Smooth muscle cell (in vitro differentiated cells): ENCODE data around the gene TBL1X. TPM values are rescaled to one million over a fixed set of nuclear protein-coding genes. Genes with fewer than 3 reads are reported as not detected.

Experiments
- DNase-seq: peaks from one replicate; lab custom pipeline; 2025; ENCODE audit not compliant: unreplicated experiment; lab: John Stamatoyannopoulos, UW
- H2AFZ ChIP-seq: fragments of 200-600 bp; sonication (generic); 2 replicates; pipeline ENCODE4 v1.6.0; 2016; ENCODE audit warnings: antibody characterized with exemption, low read depth, mild to moderate bottlenecking
- H3F3A ChIP-seq: fragments of 200-600 bp; sonication (generic); 2 replicates; pipeline ENCODE4 v1.6.0; 2017; ENCODE audit warnings: antibody characterized with exemption, low read depth
- H3K27ac ChIP-seq: fragments of 200-600 bp; sonication (generic); 2 replicates; pipeline ENCODE4 v1.5.1; 2016; ENCODE audit warnings: low read depth, mild to moderate bottlenecking
- H3K27me3 ChIP-seq: fragments of 200-600 bp; sonication (generic); 2 replicates; pipeline ENCODE4 v1.6.1; 2016; ENCODE audit warnings: low read depth, mild to moderate bottlenecking
- H3K36me3 ChIP-seq: fragments of 200-600 bp; sonication (generic); 2 replicates; pipeline ENCODE4 v1.5.1; 2016; ENCODE audit warnings: low read depth
- H3K4me1 ChIP-seq: fragments of 200-600 bp; sonication (generic); 2 replicates; pipeline ENCODE4 v1.5.1; 2016; ENCODE audit warnings: low read depth
- H3K4me2 ChIP-seq: fragments of 200-600 bp; sonication (generic); 2 replicates; pipeline ENCODE4 v1.6.0; 2016; ENCODE audit warnings: mild to moderate bottlenecking
- H3K4me3 ChIP-seq: fragments of 200-600 bp; sonication (generic); 2 replicates; pipeline ENCODE4 v1.5.1; 2016; ENCODE audit warnings: mild to moderate bottlenecking
- H3K79me2 ChIP-seq: fragments of 200-600 bp; sonication (generic); 2 replicates; pipeline ENCODE4 v1.6.0; 2016; ENCODE audit warnings: low read depth, mild to moderate bottlenecking
- H3K9ac ChIP-seq: fragments of 200-600 bp; sonication (generic); 2 replicates; pipeline ENCODE4 v1.6.0; 2016; ENCODE audit warnings: low read depth
- H3K9me3 ChIP-seq: fragments of 200-600 bp; sonication (generic); replicated peaks from 2 replicates; pipeline ENCODE4 v1.5.1; 2016; ENCODE audit warnings: low read depth
- H4K20me1 ChIP-seq: fragments of 200-600 bp; sonication (generic); 2 replicates; pipeline ENCODE4 v1.6.0; 2016; ENCODE audit warnings: low read depth
- WGBS: methylation state at CpG from one replicate; pipeline ENCODE4 v1.1.7; 2016; ENCODE audit warnings: low lambda C conversion rate; 5-methylcytosine and 5-hydroxymethylcytosine counted together
- polyA plus RNA-seq: library from polyadenylated mRNA; unstranded; fragments of >200 nt; fragmentation: Nextera tagmentation; extraction: Ambion mirVana; gene quantifications from 2 replicates; pipeline ENCODE4 v1.2.1, GENCODE V29; 2016
- total RNA-seq: library from RNA; depleted of rRNA; stranded (reverse); fragments of >200 nt; gene quantifications from 2 replicates; pipeline ENCODE4 v1.2.3, GENCODE V29; 2014
- TF ChIP-seq, protein P1 (sequence below): fragments of 200-600 bp; sonication (generic); IDR thresholded peaks from 2 replicates; pipeline ENCODE4 v1.5.1; 2017; ENCODE audit warnings: borderline replicate concordance, mild to moderate bottlenecking, antibody characterized with exemption; ENCODE audit not compliant: insufficient read depth, poor library complexity, severe bottlenecking

Gene TBL1X
- total and polyA plus RNA-seq, 2 experiments from 2014 or later, result 9.0 to 9.8 TPM

DNA sequence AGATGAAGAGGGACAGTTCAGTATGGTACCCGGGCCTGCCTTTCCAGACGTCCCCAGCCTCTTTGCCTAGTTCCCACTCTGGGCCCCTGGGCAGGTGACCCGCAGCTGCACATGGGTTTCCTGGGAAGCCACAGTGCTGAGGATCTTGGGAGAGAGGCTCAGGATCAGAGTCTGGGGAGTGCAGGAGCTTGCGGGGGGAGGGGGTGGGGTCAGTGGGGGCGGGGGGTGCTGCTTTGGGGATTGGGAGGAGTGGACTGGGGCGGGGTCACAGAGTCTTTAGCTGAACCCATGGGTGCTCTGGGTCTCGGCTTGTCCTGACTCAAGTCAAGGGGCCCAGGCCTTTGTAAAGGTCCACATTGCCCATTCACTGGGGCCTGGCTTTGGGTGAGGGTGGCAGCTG, 63.6 kb downstream of the TBL1X start:
- DNase-seq, result no peak
- no peak overlapping the region for H3K4me3 ChIP-seq
- H3K36me3 ChIP-seq, result no peaks in the 10 kb centered on the region
- peaks cover 16% of the 10 kb centered on the region for H3K4me1 ChIP-seq
- peaks cover 4% of the 10 kb centered on the region for H3F3A ChIP-seq
- TF ChIP-seq, protein P1, sequence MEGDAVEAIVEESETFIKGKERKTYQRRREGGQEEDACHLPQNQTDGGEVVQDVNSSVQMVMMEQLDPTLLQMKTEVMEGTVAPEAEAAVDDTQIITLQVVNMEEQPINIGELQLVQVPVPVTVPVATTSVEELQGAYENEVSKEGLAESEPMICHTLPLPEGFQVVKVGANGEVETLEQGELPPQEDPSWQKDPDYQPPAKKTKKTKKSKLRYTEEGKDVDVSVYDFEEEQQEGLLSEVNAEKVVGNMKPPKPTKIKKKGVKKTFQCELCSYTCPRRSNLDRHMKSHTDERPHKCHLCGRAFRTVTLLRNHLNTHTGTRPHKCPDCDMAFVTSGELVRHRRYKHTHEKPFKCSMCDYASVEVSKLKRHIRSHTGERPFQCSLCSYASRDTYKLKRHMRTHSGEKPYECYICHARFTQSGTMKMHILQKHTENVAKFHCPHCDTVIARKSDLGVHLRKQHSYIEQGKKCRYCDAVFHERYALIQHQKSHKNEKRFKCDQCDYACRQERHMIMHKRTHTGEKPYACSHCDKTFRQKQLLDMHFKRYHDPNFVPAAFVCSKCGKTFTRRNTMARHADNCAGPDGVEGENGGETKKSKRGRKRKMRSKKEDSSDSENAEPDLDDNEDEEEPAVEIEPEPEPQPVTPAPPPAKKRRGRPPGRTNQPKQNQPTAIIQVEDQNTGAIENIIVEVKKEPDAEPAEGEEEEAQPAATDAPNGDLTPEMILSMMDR, result no peak
- peaks cover 13% of the 10 kb centered on the region for H3K79me2 ChIP-seq
- H2AFZ ChIP-seq, result no peak overlapping the region
- H3K27ac ChIP-seq, result no peak overlapping the region
- H3K4me2 ChIP-seq, result no peak overlapping the region
- H3K9me3 ChIP-seq, result no peaks in the 10 kb centered on the region
- WGBS, result 74% methylated on average over 3 of the region's 7 CpGs
- H4K20me1 ChIP-seq, result peaks cover 12% of the 10 kb centered on the region
- H3K9ac ChIP-seq, result no peak overlapping the region
- no peaks in the 10 kb centered on the region for H3K27me3 ChIP-seq

DNA sequence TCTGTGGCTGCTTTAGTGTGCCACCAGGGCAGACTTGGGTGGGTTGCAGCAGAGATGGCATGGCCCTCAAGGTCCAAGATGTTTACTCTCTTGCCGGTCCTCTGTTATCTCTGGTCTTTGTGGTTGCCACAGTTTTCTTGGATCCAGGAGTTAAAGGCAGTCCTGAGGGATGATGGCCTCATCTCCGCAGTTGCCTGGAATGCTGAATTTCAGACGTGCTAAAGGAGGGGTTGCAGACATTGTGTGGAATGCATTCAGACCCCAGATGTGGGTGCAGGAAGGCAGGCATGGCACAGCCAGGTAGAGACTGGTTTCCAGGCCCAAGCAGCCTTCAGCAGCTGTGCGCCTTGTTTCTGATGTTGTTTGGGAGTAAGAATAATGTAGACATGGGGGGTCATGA, 64.4 kb downstream of the TBL1X start:
- TF ChIP-seq, protein P1, result no peak
- Histone ChIP-seq H3K4me1 (peaks cover 16% of the 10 kb centered on the region), H2AFZ (no peak overlapping the region), H3F3A (peaks cover 4% of the 10 kb centered on the region), H3K4me2 (no peak overlapping the region), H3K9me3 (no peaks in the 10 kb centered on the region), H3K27ac (no peak overlapping the region), H3K36me3 (no peaks in the 10 kb centered on the region), H3K9ac (no peak overlapping the region), H3K79me2 (peaks cover 13% of the 10 kb centered on the region), H4K20me1 (peaks cover 12% of the 10 kb centered on the region), H3K27me3 (no peaks in the 10 kb centered on the region), H3K4me3 (no peak overlapping the region)
- WGBS, result 57% methylated on average over 4 of the region's 4 CpGs
- no peak for DNase-seq

DNA sequence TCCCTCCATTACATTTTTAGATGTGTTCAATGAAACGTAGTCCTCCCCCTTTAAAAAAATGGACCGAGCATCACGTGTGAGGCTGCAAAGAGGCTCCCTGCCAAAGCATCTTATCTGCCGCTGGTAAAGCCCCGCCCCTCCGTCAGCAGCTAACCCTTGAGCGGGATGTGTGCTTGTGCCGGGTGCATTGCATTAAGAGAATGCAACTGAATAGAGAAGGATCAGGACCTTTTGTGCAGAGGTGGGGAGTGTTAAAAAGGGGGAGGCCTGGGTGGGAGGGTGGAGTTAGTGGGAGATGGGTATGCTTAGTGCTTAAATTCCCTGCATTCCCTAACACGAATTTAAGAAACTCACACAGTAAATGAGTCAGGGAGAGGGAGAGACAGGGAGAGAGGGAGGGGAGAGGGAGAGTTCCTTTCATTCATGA, 66.0 kb downstream of the TBL1X start:
- H3K9me3 ChIP-seq, result no peaks in the 10 kb centered on the region
- H3K4me3 ChIP-seq, result peak overlapping the region; percentile 7
- peaks cover 19% of the 10 kb centered on the region for H3K4me1 ChIP-seq
- H3K36me3 ChIP-seq, result no peaks in the 10 kb centered on the region
- peaks cover 4% of the 10 kb centered on the region for H3F3A ChIP-seq
- H4K20me1 ChIP-seq, result peaks cover 4% of the 10 kb centered on the region
- H3K79me2 ChIP-seq, result peaks cover 13% of the 10 kb centered on the region
- no peak overlapping the region for H3K9ac ChIP-seq
- H2AFZ ChIP-seq, result no peak overlapping the region
- TF ChIP-seq, protein P1, result no peak
- peak overlapping the region; percentile 40 for H3K4me2 ChIP-seq
- H3K27ac ChIP-seq, result peak overlapping the region; percentile 12
- no peaks in the 10 kb centered on the region for H3K27me3 ChIP-seq
- 30% methylated on average over 9 of the region's 9 CpGs for WGBS
- DNase-seq, result peak; percentile 2

DNA sequence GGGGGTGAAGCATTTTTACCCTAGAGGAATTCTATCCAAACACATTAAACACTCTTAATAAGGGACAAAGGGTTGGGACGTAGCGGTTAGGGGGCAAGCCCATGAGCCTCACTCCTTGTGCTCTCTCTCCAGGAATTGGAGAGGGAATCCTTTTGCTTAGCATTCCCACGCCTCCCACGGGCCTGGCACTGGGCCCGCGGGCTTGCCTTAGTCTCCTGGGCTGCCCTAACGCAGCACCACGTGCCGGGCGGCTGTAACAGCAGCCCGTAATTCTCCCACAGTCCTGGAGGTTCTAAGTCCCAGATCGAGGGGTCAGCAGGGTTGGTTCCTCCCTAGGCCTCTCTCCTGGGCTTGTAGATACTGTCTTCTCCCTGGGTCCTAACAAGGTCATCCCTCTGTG, 67.5 kb downstream of the TBL1X start:
- Histone ChIP-seq H3K36me3 (no peaks in the 10 kb centered on the region), H3K9me3 (no peaks in the 10 kb centered on the region), H3K4me2 (no peak overlapping the region), H3K9ac (no peak overlapping the region), H4K20me1 (no peaks in the 10 kb centered on the region), H3K27ac (no peak overlapping the region), H2AFZ (no peak overlapping the region), H3F3A (peaks cover 4% of the 10 kb centered on the region), H3K27me3 (no peaks in the 10 kb centered on the region), H3K4me3 (no peak overlapping the region), H3K4me1 (peaks cover 21% of the 10 kb centered on the region), H3K79me2 (peaks cover 16% of the 10 kb centered on the region)
- no peak for DNase-seq
- WGBS, result 55% methylated on average over 12 of the region's 12 CpGs
- TF ChIP-seq, protein P1, result no peak
